Gastroesophageal sphincter (tissue), 4 donors: ENCODE results near the gene RRP1B. TPM values are rescaled to one million over a fixed set of nuclear protein-coding genes. Genes with fewer than 3 reads are reported as not detected.

ENCODE experiments used
- ATAC-seq: fragments of 150-250 bp; one replicate; pipeline ENCODE4 v1.9.1; 2016; ENCODE audit warnings: mild to moderate bottlenecking, moderate library complexity
- H3K27ac ChIP-seq, 4 donors: fragments of 200-600 bp; sonication (generic) in 3 of 4; 1 replicate in 3 of 4; 2 replicates in 1 of 4; pipeline ENCODE4 v1.5.1; 2016 to 2019
- H3K27me3 ChIP-seq: fragments of 200-600 bp; sonication (generic); one replicate; pipeline ENCODE4 v1.5.1; 2019
- H3K36me3 ChIP-seq, 2 donors: fragments of 200-600 bp; sonication (generic); one replicate each; pipeline ENCODE4 v1.5.1; 2019; ENCODE audit warnings: control low read depth in 1 of 2
- H3K4me1 ChIP-seq, 3 donors: fragments of 200-600 bp; sonication (generic); 1 replicate in 2 of 3; 2 replicates in 1 of 3; pipeline ENCODE4 v1.5.1; 2016 to 2019; ENCODE audit warnings: control low read depth in 2 of 3
- H3K4me3 ChIP-seq, 2 donors: fragments of 200-600 bp; sonication (generic); one replicate each; pipeline ENCODE4 v1.5.1; 2019; ENCODE audit warnings: mild to moderate bottlenecking in 1 of 2, moderate library complexity in 1 of 2
- H3K9me3 ChIP-seq, 3 donors: fragments of 200-600 bp; sonication (generic); one replicate each; pipeline ENCODE4 v1.5.1; 2017 to 2019; ENCODE audit warnings: control low read depth in 2 of 3
- EP300 ChIP-seq: sonication (generic); formaldehyde crosslinking; IDR thresholded peaks from one replicate; pipeline ENCODE4 v1.6.1; 2017; ENCODE audit warnings: antibody characterized with exemption, mild to moderate bottlenecking
- POLR2A ChIP-seq, 2 donors: fragments of 450-650 bp; IDR thresholded peaks; one replicate each; pipeline ENCODE4 v1.6.1; 2017; ENCODE audit warnings: antibody characterized with exemption in 2 of 2, mild to moderate bottlenecking in 2 of 2, moderate library complexity in 1 of 2
- POLR2AphosphoS5 ChIP-seq: sonication (generic); formaldehyde crosslinking; IDR thresholded peaks from one replicate; pipeline ENCODE4 v1.6.1; 2017; ENCODE audit warnings: antibody characterized with exemption
- WGBS, 2 donors: methylation state at CpG; one replicate each; pipeline ENCODE4 v1.1.5; 2018; ENCODE audit warnings: low coverage in 1 of 2; 5-methylcytosine and 5-hydroxymethylcytosine counted together
- total RNA-seq, 4 donors: library from RNA; depleted of rRNA; stranded (reverse); fragments of >200 nt; gene quantifications; one replicate each; pipeline ENCODE4 v1.1.0, GENCODE V29; 2016
- TF ChIP-seq, protein P1 (sequence below), 4 experiments: fragments of 200-600 bp in 2 of 4; fragments of 450-650 bp in 2 of 4; sonication (generic) in 1 of 4; IDR thresholded peaks; one replicate each; pipeline ENCODE4 v1.5.1; 2017 to 2019; ENCODE audit warnings: antibody characterized with exemption in 4 of 4, mild to moderate bottlenecking in 2 of 4, moderate library complexity in 2 of 4

The RRP1B gene
- total RNA-seq, 4 donors from 2014 or later, result 17.8 to 23.7 (median 21.2) TPM

DNA sequence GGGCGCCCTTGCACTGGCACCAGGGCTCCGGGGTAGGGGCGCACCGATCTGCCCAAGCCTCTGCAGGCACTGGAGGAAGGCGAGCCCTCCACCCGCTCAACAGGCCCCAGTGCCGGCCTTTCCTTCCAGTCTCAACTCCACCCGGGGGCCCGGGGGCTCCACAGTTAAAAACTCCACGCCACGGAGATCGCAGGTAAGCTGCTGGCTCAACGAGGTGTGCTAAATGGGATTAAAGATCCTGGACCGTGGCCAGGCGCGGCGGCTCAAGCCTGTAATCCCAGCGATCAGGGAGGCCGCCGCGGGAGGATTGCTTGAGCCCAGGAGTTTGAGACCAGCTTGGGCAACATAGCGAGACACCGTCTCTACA lies 608 bp upstream of the RRP1B start:
- H3K4me3 ChIP-seq, result peak overlapping the region in 1 of 2 donors; percentile 99
- peak overlapping the region in 3 of 4 donors; percentile 89 to 93 (median 91) for H3K27ac ChIP-seq
- TF ChIP-seq, protein P1, sequence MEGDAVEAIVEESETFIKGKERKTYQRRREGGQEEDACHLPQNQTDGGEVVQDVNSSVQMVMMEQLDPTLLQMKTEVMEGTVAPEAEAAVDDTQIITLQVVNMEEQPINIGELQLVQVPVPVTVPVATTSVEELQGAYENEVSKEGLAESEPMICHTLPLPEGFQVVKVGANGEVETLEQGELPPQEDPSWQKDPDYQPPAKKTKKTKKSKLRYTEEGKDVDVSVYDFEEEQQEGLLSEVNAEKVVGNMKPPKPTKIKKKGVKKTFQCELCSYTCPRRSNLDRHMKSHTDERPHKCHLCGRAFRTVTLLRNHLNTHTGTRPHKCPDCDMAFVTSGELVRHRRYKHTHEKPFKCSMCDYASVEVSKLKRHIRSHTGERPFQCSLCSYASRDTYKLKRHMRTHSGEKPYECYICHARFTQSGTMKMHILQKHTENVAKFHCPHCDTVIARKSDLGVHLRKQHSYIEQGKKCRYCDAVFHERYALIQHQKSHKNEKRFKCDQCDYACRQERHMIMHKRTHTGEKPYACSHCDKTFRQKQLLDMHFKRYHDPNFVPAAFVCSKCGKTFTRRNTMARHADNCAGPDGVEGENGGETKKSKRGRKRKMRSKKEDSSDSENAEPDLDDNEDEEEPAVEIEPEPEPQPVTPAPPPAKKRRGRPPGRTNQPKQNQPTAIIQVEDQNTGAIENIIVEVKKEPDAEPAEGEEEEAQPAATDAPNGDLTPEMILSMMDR (IDR thresholded peaks at IDR 0.05), result no peak
- TF ChIP-seq POLR2A (IDR thresholded peaks at IDR 0.05) (no peak), POLR2AphosphoS5 (no peak), EP300 (no peak)
- WGBS, 2 donors, result no CpG with 5 or more reads among the region's 23 CpGs
- no peaks in the 10 kb centered on the region for H3K9me3 ChIP-seq
- H3K36me3 ChIP-seq, result peaks cover 0 to 22% of the 10 kb centered on the region in 2 donors
- no peak for ATAC-seq
- no peaks in the 10 kb centered on the region for H3K27me3 ChIP-seq
- H3K4me1 ChIP-seq, result peaks cover 0 to 34% (median 5%) of the 10 kb centered on the region in 3 donors

DNA sequence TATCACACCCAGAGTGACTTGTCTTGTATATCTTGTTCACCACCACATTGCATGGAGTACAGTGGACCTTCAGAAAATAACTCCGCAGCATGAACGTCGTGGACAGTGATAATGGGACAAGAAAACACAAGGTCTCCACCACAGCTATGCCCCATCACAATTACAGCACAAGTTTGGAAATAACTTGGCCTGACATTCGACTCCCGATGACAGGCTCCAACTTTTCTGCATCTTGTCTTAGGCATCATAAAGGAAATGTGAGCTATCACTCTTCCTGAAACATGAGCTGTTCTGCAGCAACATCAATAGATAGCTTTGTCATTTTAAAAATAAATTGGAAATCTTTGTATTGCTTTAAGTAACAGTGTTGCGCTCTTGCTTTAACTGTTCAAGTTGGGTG lies 2.9 kb downstream of the RRP1B start:
- no peak for ATAC-seq
- WGBS, 2 donors, result 43 to 64% methylated on average over 4 to 6 of the region's 6 CpGs
- H3K27ac ChIP-seq, result no peak overlapping the region

DNA sequence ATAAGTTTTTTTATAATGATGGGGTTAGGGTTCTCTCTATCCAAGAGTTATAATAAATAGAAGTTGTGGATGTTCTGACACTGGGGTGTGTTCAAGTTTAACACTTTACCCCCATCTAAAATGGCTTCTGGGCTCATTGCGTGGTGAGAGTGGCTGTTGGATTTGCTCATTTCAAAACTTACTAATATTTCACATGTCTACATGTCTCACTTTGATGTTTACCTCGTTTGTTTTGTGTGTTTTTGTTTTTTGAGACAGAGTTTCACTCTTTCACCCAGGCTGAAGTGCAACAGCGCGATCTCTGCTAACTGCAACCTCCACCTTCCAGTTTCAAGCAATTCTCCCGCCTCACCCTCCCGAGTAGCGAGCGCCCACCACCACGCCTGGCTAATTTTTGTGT lies 3.7 kb downstream of the RRP1B start:
- WGBS, 2 donors, result 89% methylated on average over 4 to 8 of the region's 9 CpGs
- Histone ChIP-seq H3K4me1 (peaks cover 0 to 34% (median 5%) of the 10 kb centered on the region in 3 donors), H3K9me3 (no peaks in the 10 kb centered on the region), H3K27me3 (no peaks in the 10 kb centered on the region), H3K27ac (no peak overlapping the region), H3K36me3 (peaks cover 0 to 48% of the 10 kb centered on the region in 2 donors), H3K4me3 (no peak overlapping the region)
- no peak for ATAC-seq
- no peak for TF ChIP-seq POLR2AphosphoS5
- no peak for TF ChIP-seq POLR2A (IDR thresholded peaks at IDR 0.05)
- TF ChIP-seq, protein P1 (IDR thresholded peaks at IDR 0.05), result no peak
- no peak for TF ChIP-seq EP300

More for the DNA sequence above, 2.9 kb downstream of the RRP1B start:
- Histone ChIP-seq H3K4me1 (peaks cover 0 to 34% (median 5%) of the 10 kb centered on the region in 3 donors), H3K27me3 (no peaks in the 10 kb centered on the region), H3K9me3 (no peaks in the 10 kb centered on the region), H3K36me3 (peaks cover 0 to 48% of the 10 kb centered on the region in 2 donors), H3K4me3 (no peak overlapping the region)
- no peak for TF ChIP-seq EP300
- TF ChIP-seq POLR2AphosphoS5, result no peak

DNA sequence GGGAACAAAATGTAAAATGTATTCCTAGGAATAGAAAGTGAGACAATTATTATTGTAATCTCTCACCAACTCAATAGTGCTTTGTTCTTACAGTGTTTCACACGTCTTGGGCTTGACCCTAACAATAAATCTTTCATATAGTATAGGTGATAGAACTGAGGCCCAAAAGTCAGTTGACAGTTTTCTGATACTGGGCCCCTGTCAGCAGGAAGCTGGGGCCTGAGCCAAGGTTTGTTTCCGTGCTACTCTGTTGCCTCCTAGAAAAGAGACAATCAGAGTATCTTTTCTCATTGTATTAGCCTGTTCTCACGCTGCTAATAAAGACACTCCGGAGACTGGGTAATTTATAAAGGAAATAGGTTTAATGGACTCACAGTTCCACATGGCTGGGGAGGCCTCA lies 5.0 kb downstream of the RRP1B start:
- TF ChIP-seq POLR2AphosphoS5 (no peak), POLR2A (IDR thresholded peaks at IDR 0.05) (no peak), EP300 (no peak)
- TF ChIP-seq, protein P1 (IDR thresholded peaks at IDR 0.05), result no peak
- Histone ChIP-seq H3K27me3 (no peaks in the 10 kb centered on the region), H3K9me3 (no peaks in the 10 kb centered on the region), H3K4me3 (no peak overlapping the region), H3K4me1 (peaks cover 0 to 22% (median 5%) of the 10 kb centered on the region in 3 donors), H3K27ac (no peak overlapping the region), H3K36me3 (peaks cover 0 to 50% of the 10 kb centered on the region in 2 donors)
- WGBS, 2 donors, result 38 to 50% methylated on average over 2 to 4 of the region's 4 CpGs
- no peak for ATAC-seq

DNA sequence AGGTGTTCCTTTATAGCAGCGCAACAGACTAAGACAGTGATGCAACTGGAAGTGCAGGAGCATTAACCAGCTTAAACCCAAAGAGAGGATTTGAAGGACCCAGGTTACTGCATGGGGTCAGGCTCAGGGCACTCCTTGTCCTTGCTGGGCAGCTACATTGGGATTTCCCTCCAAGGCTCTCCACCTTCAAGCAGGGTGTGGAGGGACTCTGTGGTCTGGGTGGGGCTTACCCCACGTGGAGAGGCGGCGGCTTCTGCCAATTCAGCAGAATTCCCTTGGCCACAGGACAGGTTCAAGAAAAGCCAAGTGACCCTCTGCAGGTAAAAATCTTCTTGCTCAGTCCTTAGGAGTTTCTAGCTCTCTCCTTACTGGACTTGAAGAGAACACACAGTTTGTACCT lies 6.5 kb downstream of the RRP1B start:
- no CpG with 5 or more reads among the region's 4 CpGs for WGBS, 2 donors
- Histone ChIP-seq H3K4me3 (no peak overlapping the region), H3K9me3 (no peaks in the 10 kb centered on the region), H3K4me1 (peaks cover 0 to 12% (median 0%) of the 10 kb centered on the region in 3 donors), H3K27ac (no peak overlapping the region), H3K27me3 (no peaks in the 10 kb centered on the region), H3K36me3 (peaks cover 0 to 65% of the 10 kb centered on the region in 2 donors)
- no peak for ATAC-seq
- TF ChIP-seq POLR2A (IDR thresholded peaks at IDR 0.05) (no peak), EP300 (no peak), POLR2AphosphoS5 (no peak)
- TF ChIP-seq, protein P1 (IDR thresholded peaks at IDR 0.05), result no peak
